Naive B cell (primary cell): ENCODE measurements around the gene IL17REL. TPM values are rescaled to one million over a fixed set of nuclear protein-coding genes. Genes with fewer than 3 reads are reported as not detected.

Experiments used
- ATAC-seq, 2 donors: fragments of 150-1000 bp; cut with Tn5 transposase; 2 replicates each; pipeline ENCODE4 v1.10.0; 2021; ENCODE audit warnings: low read depth in 2 of 2, mild to moderate bottlenecking in 2 of 2, moderate library complexity in 2 of 2
- DNase-seq: peaks from one replicate; pipeline ENCODE4 v3.0.0; 2022
- H3K27ac Mint-ChIP-seq, 6 donors: one replicate each; pipeline ENCODE4 v1.8.0; 2020 to 2022; ENCODE audit warnings: mild to moderate bottlenecking in 6 of 6, mixed read lengths in 6 of 6, moderate library complexity in 5 of 6, inconsistent platforms in 2 of 6
- H3K27me3 Mint-ChIP-seq, 3 donors: one replicate each; pipeline ENCODE4 v1.8.0; 2021 to 2022; ENCODE audit warnings: mixed read lengths in 3 of 3, mild to moderate bottlenecking in 1 of 3
- H3K36me3 Mint-ChIP-seq, 2 donors: one replicate each; pipeline ENCODE4 v1.8.0; 2020 to 2022; ENCODE audit warnings: mixed read lengths in 2 of 2, inconsistent platforms in 1 of 2, mild to moderate bottlenecking in 1 of 2
- H3K4me1 Mint-ChIP-seq, 3 donors: one replicate each; pipeline ENCODE4 v1.8.0; 2020 to 2022; ENCODE audit warnings: mixed read lengths in 3 of 3, inconsistent platforms in 1 of 3, mild to moderate bottlenecking in 1 of 3, moderate library complexity in 1 of 3
- H3K4me3 Mint-ChIP-seq, 8 donors: one replicate each; pipeline ENCODE4 v1.8.0; 2020 to 2022; ENCODE audit warnings: mild to moderate bottlenecking in 8 of 8, mixed read lengths in 8 of 8, moderate library complexity in 8 of 8, inconsistent platforms in 2 of 8
- H3K9me3 Mint-ChIP-seq, 7 donors: one replicate each; pipeline ENCODE4 v1.8.0; 2020 to 2022; ENCODE audit warnings: mixed read lengths in 7 of 7, mild to moderate bottlenecking in 5 of 7, inconsistent platforms in 2 of 7, moderate library complexity in 1 of 7
- polyA plus RNA-seq, 6 donors: library from polyadenylated mRNA; unstranded; fragments of 300-500 nt; fragmentation: Illumina TruSeq; gene quantifications; one replicate each; pipeline ENCODE4 v1.2.3, GENCODE V29; 2021; ENCODE audit warnings: low read depth in 6 of 6

The IL17REL gene
- polyA plus RNA-seq, 6 donors from 2014 or later, result not detected

- DNase-seq (peak; percentile 30), ATAC-seq (no peak)
- H3K27me3 Mint-ChIP-seq, result peaks cover 0 to 8% (median 0%) of the 10 kb centered on the region in 3 donors
- H3K36me3 Mint-ChIP-seq, result no peaks in the 10 kb centered on the region
- peaks cover 39 to 61% (median 43%) of the 10 kb centered on the region in 3 donors for H3K4me1 Mint-ChIP-seq
- peak overlapping the region in 6 of 8 donors; percentile 15 to 97 (median 44) for H3K4me3 Mint-ChIP-seq
- H3K9me3 Mint-ChIP-seq, result no peaks in the 10 kb centered on the region
- H3K27ac Mint-ChIP-seq, result peak overlapping the region in 5 of 6 donors; percentile 11 to 96 (median 59)
Measured at GRCh38 chr22:49966041-49966773, 46.4 kb downstream of the IL17REL start.

DNA sequence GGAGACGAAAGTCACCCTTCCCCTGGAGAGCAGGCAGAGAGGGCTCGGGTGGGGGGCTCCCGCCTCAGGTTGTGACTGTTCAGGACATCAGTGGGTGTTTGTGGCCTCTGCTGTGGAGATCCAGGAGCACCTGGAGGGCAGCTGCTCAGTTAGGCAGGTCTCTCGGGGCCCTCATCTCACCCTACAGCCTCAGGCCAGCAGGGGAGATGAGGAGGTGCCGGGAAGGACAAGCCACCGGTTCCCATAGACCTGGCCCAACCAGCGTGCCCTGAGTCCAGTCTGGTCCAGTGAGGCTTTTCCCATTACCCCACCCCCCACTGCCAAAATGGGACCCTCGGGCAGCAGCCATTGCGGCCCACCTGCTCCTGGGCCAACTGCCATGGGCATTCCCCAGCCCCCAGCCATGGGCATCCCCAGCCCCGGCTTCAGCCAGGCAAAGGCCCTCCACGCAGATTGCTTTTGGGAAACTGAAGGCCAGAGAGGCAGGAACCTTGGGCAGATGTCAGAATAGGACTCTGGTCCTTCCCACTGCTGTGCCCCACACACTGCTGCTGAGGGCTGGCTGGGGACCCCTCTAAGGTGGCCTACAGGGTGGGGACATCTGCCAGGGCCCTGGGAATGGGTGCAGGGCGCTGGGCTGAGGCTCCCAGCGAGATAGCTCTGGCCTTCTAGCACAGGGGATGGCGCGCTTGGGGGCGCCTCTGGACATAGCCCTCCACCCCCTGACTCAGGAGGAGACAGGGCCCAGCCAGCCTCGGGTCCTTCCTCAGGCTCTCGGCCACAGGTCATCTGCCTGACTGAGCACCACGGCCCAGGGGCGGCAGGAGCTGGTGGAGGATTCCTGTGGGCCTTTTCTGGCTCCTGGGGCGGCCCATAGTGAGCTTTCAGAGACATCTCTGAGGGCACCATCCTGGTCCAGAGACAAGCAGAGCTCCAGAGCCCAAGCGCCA, 47.2 kb downstream of the IL17REL start:
- Mint-ChIP-seq H3K36me3 (no peaks in the 10 kb centered on the region), H3K4me3 (peak overlapping the region in 4 of 8 donors; percentile 35 to 97 (median 70)), H3K9me3 (no peaks in the 10 kb centered on the region), H3K4me1 (peaks cover 32 to 54% (median 38%) of the 10 kb centered on the region in 3 donors), H3K27ac (peak overlapping the region in 5 of 6 donors; percentile 11 to 96 (median 81)), H3K27me3 (peaks cover 0 to 4% (median 0%) of the 10 kb centered on the region in 3 donors)
- DNase-seq (no peak), ATAC-seq (no peak)

GRCh38 chr22:49964136-49965090, 48.2 kb downstream of the IL17REL start:
- Mint-ChIP-seq H3K9me3 (no peaks in the 10 kb centered on the region), H3K4me3 (peak overlapping the region; percentile 35 to 97 (median 78)), H3K36me3 (no peaks in the 10 kb centered on the region), H3K4me1 (peaks cover 36 to 54% (median 39%) of the 10 kb centered on the region in 3 donors), H3K27me3 (peaks cover 0 to 4% (median 0%) of the 10 kb centered on the region in 3 donors), H3K27ac (peak overlapping the region; percentile 33 to 96 (median 94))
- DNase-seq, result peak; percentile 22
- ATAC-seq, result no peak

- H3K36me3 Mint-ChIP-seq, result no peaks in the 10 kb centered on the region
- H3K27ac Mint-ChIP-seq, result peak overlapping the region; percentile 33 to 96 (median 94)
- ATAC-seq (no peak), DNase-seq (no peak)
- peak overlapping the region; percentile 65 to 97 (median 78) for H3K4me3 Mint-ChIP-seq
- peaks cover 42 to 62% (median 45%) of the 10 kb centered on the region in 3 donors for H3K4me1 Mint-ChIP-seq
- H3K9me3 Mint-ChIP-seq, result no peaks in the 10 kb centered on the region
- peaks cover 0 to 4% (median 0%) of the 10 kb centered on the region in 3 donors for H3K27me3 Mint-ChIP-seq
Measured at GRCh38 chr22:49963647-49964026, 48.9 kb downstream of the IL17REL start.

DNA sequence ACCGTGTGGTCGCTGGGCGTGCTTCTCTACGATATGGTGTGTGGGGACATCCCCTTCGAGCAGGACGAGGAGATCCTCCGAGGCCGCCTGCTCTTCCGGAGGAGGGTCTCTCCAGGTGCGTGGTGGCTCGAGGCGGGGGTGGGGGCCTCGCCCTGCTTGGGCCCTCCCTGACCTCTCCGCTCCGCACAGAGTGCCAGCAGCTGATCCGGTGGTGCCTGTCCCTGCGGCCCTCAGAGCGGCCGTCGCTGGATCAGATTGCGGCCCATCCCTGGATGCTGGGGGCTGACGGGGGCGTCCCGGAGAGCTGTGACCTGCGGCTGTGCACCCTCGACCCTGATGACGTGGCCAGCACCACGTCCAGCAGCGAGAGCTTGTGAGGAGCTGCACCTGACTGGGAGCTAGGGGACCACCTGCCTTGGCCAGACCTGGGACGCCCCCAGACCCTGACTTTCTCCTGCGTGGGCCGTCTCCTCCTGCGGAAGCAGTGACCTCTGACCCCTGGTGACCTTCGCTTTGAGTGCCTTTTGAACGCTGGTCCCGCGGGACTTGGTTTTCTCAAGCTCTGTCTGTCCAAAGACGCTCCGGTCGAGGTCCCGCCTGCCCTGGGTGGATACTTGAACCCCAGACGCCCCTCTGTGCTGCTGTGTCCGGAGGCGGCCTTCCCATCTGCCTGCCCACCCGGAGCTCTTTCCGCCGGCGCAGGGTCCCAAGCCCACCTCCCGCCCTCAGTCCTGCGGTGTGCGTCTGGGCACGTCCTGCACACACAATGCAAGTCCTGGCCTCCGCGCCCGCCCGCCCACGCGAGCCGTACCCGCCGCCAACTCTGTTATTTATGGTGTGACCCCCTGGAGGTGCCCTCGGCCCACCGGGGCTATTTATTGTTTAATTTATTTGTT, 49.6 kb downstream of the IL17REL start:
- ATAC-seq (no peak), DNase-seq (peak; percentile 20)
- Mint-ChIP-seq H3K27ac (peak overlapping the region; percentile 90 to 98 (median 95)), H3K4me3 (peak overlapping the region; percentile 68 to 97 (median 84)), H3K9me3 (no peaks in the 10 kb centered on the region), H3K4me1 (peaks cover 41 to 61% (median 45%) of the 10 kb centered on the region in 3 donors), H3K27me3 (peaks cover 0 to 4% (median 0%) of the 10 kb centered on the region in 3 donors), H3K36me3 (no peaks in the 10 kb centered on the region)

DNA sequence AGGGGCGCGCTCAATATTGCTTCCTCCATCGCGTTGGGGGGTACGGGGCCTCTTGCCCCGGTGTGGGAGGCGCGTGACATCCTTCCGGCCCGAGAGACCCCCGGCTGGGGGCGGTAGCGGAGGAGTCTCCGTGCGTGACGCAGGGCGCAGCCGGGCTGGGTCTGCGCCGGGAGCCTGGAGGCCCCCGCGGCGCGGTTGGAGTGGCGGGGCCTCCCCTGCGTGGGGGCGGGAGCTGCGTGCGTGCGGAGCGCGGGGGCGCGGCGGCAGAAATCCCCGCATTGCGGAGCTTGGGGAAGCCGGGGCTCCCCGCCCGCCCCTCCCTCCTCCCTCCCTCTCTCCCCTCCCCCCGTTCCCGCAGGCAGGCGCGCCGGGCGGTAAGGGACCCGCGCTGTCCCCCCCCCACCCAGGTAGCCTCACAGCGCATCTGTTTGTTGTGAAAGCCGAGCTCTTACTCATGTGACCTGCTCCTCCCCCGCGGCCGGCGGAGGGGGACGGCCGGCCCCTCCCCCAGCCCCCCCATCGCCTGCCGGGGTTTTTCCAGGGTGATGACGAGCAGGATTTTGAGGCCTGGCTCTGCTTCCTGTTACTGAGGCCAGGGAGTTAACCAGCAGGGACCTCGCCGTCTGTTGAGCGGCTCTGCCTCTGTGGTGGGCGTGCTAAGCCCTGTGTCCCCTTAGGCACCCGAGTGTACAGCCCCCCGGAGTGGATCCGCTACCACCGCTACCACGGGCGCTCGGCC, 50.4 kb downstream of the IL17REL start:
- H3K27ac Mint-ChIP-seq, result peak overlapping the region; percentile 96 to 99 (median 98)
- H3K4me3 Mint-ChIP-seq, result peak overlapping the region; percentile 86 to 97 (median 91)
- DNase-seq (peak; percentile 82), ATAC-seq (peak; percentile 29 to 34)
- H3K4me1 Mint-ChIP-seq, result peaks cover 34 to 53% (median 40%) of the 10 kb centered on the region in 3 donors
- H3K9me3 Mint-ChIP-seq, result no peaks in the 10 kb centered on the region
- peaks cover 0 to 4% (median 0%) of the 10 kb centered on the region in 3 donors for H3K27me3 Mint-ChIP-seq
- no peaks in the 10 kb centered on the region for H3K36me3 Mint-ChIP-seq

- no peak for ATAC-seq
- no peaks in the 10 kb centered on the region for H3K9me3 Mint-ChIP-seq
- H3K4me1 Mint-ChIP-seq, result peaks cover 32 to 50% (median 37%) of the 10 kb centered on the region in 3 donors
- DNase-seq, result no peak
- peaks cover 0 to 4% (median 0%) of the 10 kb centered on the region in 3 donors for H3K27me3 Mint-ChIP-seq
- peak overlapping the region; percentile 96 to 99 (median 98) for H3K27ac Mint-ChIP-seq
- no peaks in the 10 kb centered on the region for H3K36me3 Mint-ChIP-seq
- H3K4me3 Mint-ChIP-seq, result peak overlapping the region; percentile 86 to 97 (median 91)
Measured at GRCh38 chr22:49961601-49962011, 51.0 kb downstream of the IL17REL start.

DNA sequence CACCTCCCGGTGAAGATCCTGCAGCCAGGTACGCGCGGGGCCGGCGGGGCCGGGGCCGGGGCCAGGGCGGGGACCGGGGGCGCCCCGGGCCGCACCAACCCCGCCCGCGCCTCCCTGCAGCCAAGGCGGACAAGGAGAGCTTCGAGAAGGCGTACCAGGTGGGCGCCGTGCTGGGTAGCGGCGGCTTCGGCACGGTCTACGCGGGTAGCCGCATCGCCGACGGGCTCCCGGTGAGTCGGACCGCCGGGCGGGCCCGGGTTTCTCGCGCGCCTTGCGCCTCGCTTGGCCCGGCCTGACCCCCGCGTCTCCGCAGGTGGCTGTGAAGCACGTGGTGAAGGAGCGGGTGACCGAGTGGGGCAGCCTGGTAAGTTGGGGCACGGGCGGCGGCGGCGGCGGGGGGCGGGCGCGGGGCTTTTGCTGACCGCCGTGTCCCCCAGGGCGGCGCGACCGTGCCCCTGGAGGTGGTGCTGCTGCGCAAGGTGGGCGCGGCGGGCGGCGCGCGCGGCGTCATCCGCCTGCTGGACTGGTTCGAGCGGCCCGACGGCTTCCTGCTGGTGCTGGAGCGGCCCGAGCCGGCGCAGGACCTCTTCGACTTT, 51.5 kb downstream of the IL17REL start:
- peak; percentile 48 for DNase-seq
- H3K9me3 Mint-ChIP-seq, result no peaks in the 10 kb centered on the region
- peak overlapping the region in 5 of 6 donors; percentile 96 to 99 (median 97) for H3K27ac Mint-ChIP-seq
- H3K27me3 Mint-ChIP-seq, result peaks cover 0 to 4% (median 0%) of the 10 kb centered on the region in 3 donors
- ATAC-seq, result no peak
- peak overlapping the region; percentile 86 to 97 (median 91) for H3K4me3 Mint-ChIP-seq
- no peaks in the 10 kb centered on the region for H3K36me3 Mint-ChIP-seq
- peaks cover 28 to 45% (median 32%) of the 10 kb centered on the region in 3 donors for H3K4me1 Mint-ChIP-seq

- Mint-ChIP-seq H3K4me1 (peaks cover 26 to 38% (median 27%) of the 10 kb centered on the region in 3 donors), H3K9me3 (no peaks in the 10 kb centered on the region), H3K36me3 (no peaks in the 10 kb centered on the region), H3K4me3 (peak within 1 kb of the TSS; percentile 86 to 97 (median 91)), H3K27me3 (peaks cover 0 to 4% (median 0%) of the 10 kb centered on the region in 3 donors), H3K27ac (peak within 1 kb of the TSS; percentile 96 to 99 (median 98))
- ATAC-seq (peak; percentile 66 to 73), DNase-seq (peak; percentile 92)
Measured at GRCh38 chr22:49960159-49961004, 52.2 kb downstream of the IL17REL start, which contains the start of gene PIM3. Gene PIM3 (plus strand): TSS chr22:49960772. CDS start chr22:49960948, 176 bp downstream.

GRCh38 chr22:49959782-49960158, 52.8 kb downstream of the IL17REL start:
- Mint-ChIP-seq H3K9me3 (no peaks in the 10 kb centered on the region), H3K4me3 (peak overlapping the region; percentile 61 to 86 (median 78)), H3K36me3 (no peaks in the 10 kb centered on the region), H3K27ac (peak overlapping the region; percentile 86 to 97 (median 94)), H3K27me3 (peaks cover 0 to 4% (median 0%) of the 10 kb centered on the region in 3 donors), H3K4me1 (peaks cover 22 to 36% (median 24%) of the 10 kb centered on the region in 3 donors)
- DNase-seq (no peak), ATAC-seq (peak; percentile 26 to 29)
